NCI-H526 treated with DMSO at 0.1 percent for 48 hours (cell line): ENCODE measurements around the gene CDK9.
"Not testable (repeated sequence)": the region's sequence is repeated elsewhere in the genome, so short reads cannot be mapped to it uniquely, and the experiment has no call there.

Experiments
- DNase-seq: peaks from one replicate; lab custom pipeline; 2025; lab: John Stamatoyannopoulos, UW

Gene CDK9

GRCh38 chr9:127780126-127780885, 5.5 kb upstream of the CDK9 start:
- DNase-seq = no peak

GRCh38 chr9:127780909-127781308, 4.9 kb upstream of the CDK9 start:
- DNase-seq = not testable (repeated sequence)

GRCh38 chr9:127781806-127782205, 4.0 kb upstream of the CDK9 start:
- no peak for DNase-seq

GRCh38 chr9:127783111-127784008, 2.5 kb upstream of the CDK9 start:
- no peak for DNase-seq

GRCh38 chr9:127785023-127785932, 556 bp upstream of the CDK9 start:
- DNase-seq = peak; percentile 53

- DNase-seq = no peak
Observed at GRCh38 chr9:127786773-127787104, 905 bp downstream of the CDK9 start.

GRCh38 chr9:127788337-127789011, 2.6 kb downstream of the CDK9 start:
- DNase-seq = no peak

- DNase-seq = no peak
Observed at GRCh38 chr9:127789179-127789578, 3.3 kb downstream of the CDK9 start.

- DNase-seq = no peak
Observed at GRCh38 chr9:127790094-127790855, 4.4 kb downstream of the CDK9 start.

GRCh38 chr9:127791085-127791484, 5.3 kb downstream of the CDK9 start:
- no peak for DNase-seq

- no peak for DNase-seq
Observed at GRCh38 chr9:127792417-127793031, 6.7 kb downstream of the CDK9 start.

GRCh38 chr9:127793093-127793708, 7.4 kb downstream of the CDK9 start:
- DNase-seq = no peak

GRCh38 chr9:127794001-127794791, 8.4 kb downstream of the CDK9 start:
- no peak for DNase-seq

- no peak for DNase-seq
Observed at GRCh38 chr9:127796225-127796813, 10.5 kb downstream of the CDK9 start.

GRCh38 chr9:127796852-127797370, 11.1 kb downstream of the CDK9 start:
- no peak for DNase-seq

GRCh38 chr9:127801955-127802575, 16.2 kb downstream of the CDK9 start:
- DNase-seq = no peak

- DNase-seq = peak; percentile 57
Observed at GRCh38 chr9:127802576-127803443, 17.0 kb downstream of the CDK9 start, which contains the start of gene FPGS. FPGS (plus strand) TSS chr9:127802882; CDS start chr9:127802925, 43 bp downstream.
